ENCODE measurements around the gene OR7A17. TPM values are rescaled to one million over a fixed set of nuclear protein-coding genes. Genes with fewer than 3 reads are reported as not detected.

OR7A17 gene
- total RNA-seq, 2 donors from 2014 or later = not detected

DNA sequence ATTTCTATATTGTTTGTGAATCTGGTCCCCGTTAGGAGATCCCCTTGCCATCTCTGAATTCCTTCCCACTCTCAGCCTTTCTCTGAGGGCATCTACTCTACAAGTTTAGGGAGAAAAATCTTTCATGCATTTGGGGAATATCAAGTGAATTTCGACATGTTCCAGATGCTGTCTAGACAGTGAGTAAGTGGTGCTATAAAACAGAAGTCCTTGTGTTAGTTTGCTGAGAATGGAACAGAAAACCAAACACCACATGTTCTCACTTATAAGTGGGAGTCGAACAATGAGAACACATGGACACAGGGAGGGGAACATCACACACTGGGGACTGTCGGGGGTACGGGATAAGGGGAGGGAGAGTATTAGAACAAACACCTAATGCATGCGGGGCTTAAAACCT, 42.4 kb downstream of the OR7A17 start:
- H3K9me3 ChIP-seq = no peaks in the 10 kb centered on the region
- H3K27me3 ChIP-seq = no peaks in the 10 kb centered on the region
- TF ChIP-seq, protein P1, sequence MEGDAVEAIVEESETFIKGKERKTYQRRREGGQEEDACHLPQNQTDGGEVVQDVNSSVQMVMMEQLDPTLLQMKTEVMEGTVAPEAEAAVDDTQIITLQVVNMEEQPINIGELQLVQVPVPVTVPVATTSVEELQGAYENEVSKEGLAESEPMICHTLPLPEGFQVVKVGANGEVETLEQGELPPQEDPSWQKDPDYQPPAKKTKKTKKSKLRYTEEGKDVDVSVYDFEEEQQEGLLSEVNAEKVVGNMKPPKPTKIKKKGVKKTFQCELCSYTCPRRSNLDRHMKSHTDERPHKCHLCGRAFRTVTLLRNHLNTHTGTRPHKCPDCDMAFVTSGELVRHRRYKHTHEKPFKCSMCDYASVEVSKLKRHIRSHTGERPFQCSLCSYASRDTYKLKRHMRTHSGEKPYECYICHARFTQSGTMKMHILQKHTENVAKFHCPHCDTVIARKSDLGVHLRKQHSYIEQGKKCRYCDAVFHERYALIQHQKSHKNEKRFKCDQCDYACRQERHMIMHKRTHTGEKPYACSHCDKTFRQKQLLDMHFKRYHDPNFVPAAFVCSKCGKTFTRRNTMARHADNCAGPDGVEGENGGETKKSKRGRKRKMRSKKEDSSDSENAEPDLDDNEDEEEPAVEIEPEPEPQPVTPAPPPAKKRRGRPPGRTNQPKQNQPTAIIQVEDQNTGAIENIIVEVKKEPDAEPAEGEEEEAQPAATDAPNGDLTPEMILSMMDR (IDR thresholded peaks at IDR 0.05) = no peak
- H3K4me1 ChIP-seq = no peaks in the 10 kb centered on the region
- H3K4me3 ChIP-seq = no peak overlapping the region
- no peak for DNase-seq (ENCODE audit: low spot score)
- H3K27ac ChIP-seq = no peak overlapping the region
- no peaks in the 10 kb centered on the region for H3K36me3 ChIP-seq

DNA sequence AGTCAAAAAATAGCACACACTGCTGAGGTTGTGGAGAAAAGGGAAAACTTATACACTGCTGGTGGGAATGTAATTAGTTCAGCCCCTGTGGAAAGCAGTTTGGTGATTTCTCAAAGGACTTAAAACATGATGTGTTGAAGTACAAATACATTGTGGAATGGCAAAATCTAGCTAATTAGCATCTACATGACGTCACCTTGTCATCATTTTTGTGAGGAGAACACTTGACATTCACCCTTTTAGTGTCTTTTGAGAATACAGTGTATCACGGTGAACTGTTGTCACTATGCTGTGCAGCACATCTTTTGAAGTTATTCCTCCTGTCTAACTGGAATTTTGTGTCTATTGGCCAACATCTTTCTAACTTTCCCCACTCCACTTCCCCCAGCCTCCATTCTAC, 42.8 kb downstream of the OR7A17 start:
- H3K27ac ChIP-seq = no peak overlapping the region
- H3K27me3 ChIP-seq = no peaks in the 10 kb centered on the region
- H3K4me1 ChIP-seq = no peaks in the 10 kb centered on the region
- H3K9me3 ChIP-seq = no peaks in the 10 kb centered on the region
- H3K36me3 ChIP-seq = no peaks in the 10 kb centered on the region
- H3K4me3 ChIP-seq = no peak overlapping the region
- no peak for DNase-seq (ENCODE audit: low spot score)
- TF ChIP-seq, protein P1 (IDR thresholded peaks at IDR 0.05) = no peak

DNA sequence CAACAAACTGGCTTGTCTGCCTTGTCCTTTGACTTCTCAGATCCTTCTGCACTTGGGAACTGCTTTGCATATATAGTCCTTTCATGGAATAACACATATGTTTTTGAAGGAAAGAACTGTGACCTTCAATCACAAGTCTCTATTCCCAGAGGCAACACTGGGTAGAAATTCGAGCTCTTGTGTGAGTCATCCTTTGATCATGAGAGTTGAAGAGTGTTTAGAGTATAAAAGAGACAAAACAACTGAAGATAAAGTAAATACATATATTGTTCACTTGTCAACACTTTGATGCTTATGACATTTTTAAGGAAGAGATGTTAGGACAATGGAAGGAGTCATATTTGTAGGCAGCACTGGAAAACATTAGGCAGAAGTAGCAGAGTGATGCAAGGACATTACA, 45.7 kb downstream of the OR7A17 start:
- no peaks in the 10 kb centered on the region for H3K9me3 ChIP-seq
- TF ChIP-seq, protein P1 (IDR thresholded peaks at IDR 0.05) = no peak
- no peaks in the 10 kb centered on the region for H3K36me3 ChIP-seq
- no peaks in the 10 kb centered on the region for H3K27me3 ChIP-seq
- DNase-seq (ENCODE audit: low spot score) = no peak
- H3K27ac ChIP-seq = no peak overlapping the region
- H3K4me1 ChIP-seq = no peaks in the 10 kb centered on the region
- H3K4me3 ChIP-seq = no peak overlapping the region

DNA sequence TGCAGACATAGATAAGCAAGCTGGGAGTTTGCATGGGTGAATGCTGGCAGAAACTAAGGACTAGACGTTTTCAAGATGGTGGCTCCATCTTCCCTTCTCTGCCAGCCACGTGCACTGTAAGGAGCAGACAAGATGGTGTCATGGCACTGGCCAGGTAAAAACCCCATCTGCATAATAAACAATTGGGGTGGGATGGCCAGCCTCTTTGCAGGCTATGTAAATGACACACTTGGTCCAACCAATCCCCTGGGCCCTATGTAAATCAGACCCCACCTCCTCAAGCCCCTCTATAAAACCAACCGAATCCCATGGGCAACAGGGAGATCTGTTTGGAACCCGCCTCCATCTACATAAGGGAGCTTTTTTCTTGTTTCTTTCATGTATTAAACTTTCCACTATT, 48.5 kb downstream of the OR7A17 start:
- TF ChIP-seq, protein P1 (IDR thresholded peaks at IDR 0.05) = no peak
- no peaks in the 10 kb centered on the region for H3K36me3 ChIP-seq
- no peaks in the 10 kb centered on the region for H3K27me3 ChIP-seq
- H3K9me3 ChIP-seq = no peaks in the 10 kb centered on the region
- no peak overlapping the region for H3K4me3 ChIP-seq
- no peak overlapping the region for H3K27ac ChIP-seq
- DNase-seq (ENCODE audit: low spot score) = no peak
- H3K4me1 ChIP-seq = no peaks in the 10 kb centered on the region

DNA sequence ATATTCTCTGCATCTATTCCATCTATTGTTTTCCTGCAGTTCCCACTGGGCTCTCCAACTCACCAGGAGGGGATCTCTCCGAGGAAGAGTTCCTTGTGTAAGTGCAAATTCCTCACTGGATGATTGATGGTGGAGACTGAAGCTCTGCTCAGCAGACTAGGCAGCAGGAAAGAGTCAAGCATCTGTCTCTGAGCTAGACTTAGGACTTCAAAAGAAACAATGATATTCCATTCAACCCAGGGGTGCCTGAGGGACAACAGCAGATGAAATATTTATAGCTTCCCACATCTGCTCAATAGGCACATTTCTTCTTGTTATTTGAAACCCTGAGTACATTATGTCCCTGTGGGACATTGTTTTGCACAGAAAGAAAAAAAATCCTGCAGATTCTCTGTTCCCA, 50.9 kb downstream of the OR7A17 start, which contains the start of the genes OR7A5 and OR7C1:
Gene OR7A5, minus strand, starts transcription at position 175 of the 400 bp plus-strand sequence. CDS start 6,944 bp downstream, outside the sequence.
Gene OR7C1, minus strand, starts transcription at position 175 of the 400 bp plus-strand sequence. CDS start 35,049 bp downstream, outside the sequence.
- Histone ChIP-seq H3K4me1 (no peaks in the 10 kb centered on the region), H3K36me3 (no peaks in the 10 kb centered on the region), H3K27me3 (no peaks in the 10 kb centered on the region), H3K4me3 (no peak within 1 kb of the TSS), H3K9me3 (no peaks in the 10 kb centered on the region), H3K27ac (no peak within 1 kb of the TSS)
- DNase-seq (ENCODE audit: low spot score) = no peak
- TF ChIP-seq, protein P1 (IDR thresholded peaks at IDR 0.05) = no peak

DNA sequence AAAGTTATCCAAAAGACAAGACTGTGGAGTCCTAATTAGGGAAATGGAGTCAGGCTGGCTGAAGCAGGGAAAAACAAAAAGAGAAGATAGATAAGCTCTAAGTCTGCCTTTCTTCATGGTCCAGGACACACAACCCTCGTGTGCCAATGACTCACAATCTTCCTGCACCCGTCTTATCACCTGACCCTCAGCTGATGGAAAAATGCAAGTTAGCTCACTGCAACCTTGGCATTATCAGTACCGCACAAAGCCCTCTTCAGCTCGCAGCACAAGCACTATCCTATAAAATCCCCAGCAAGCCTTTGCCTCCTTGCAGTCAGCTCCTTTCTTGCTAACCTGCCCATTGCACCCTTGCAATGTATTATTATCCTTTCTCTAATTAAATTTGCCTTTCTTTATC, 55.2 kb downstream of the OR7A17 start:
- Histone ChIP-seq H3K4me1 (no peaks in the 10 kb centered on the region), H3K27me3 (no peaks in the 10 kb centered on the region), H3K36me3 (no peaks in the 10 kb centered on the region), H3K27ac (no peak overlapping the region), H3K4me3 (no peak overlapping the region), H3K9me3 (peaks cover 0 to under 1% of the 10 kb centered on the region in 2 donors)
- DNase-seq (ENCODE audit: low spot score) = no peak
- TF ChIP-seq, protein P1 (IDR thresholded peaks at IDR 0.05) = no peak

Data from right atrium auricular region (tissue), 2 donors.